GM18858 (cell line): ENCODE results near the gene KCTD1.

Experiments used
- ATAC-seq: cut with Tn5 transposase; IDR thresholded peaks from one replicate; pipeline ENCODE4 v1.9.1; 2021; ENCODE audit not compliant: unreplicated experiment

KCTD1 gene

DNA sequence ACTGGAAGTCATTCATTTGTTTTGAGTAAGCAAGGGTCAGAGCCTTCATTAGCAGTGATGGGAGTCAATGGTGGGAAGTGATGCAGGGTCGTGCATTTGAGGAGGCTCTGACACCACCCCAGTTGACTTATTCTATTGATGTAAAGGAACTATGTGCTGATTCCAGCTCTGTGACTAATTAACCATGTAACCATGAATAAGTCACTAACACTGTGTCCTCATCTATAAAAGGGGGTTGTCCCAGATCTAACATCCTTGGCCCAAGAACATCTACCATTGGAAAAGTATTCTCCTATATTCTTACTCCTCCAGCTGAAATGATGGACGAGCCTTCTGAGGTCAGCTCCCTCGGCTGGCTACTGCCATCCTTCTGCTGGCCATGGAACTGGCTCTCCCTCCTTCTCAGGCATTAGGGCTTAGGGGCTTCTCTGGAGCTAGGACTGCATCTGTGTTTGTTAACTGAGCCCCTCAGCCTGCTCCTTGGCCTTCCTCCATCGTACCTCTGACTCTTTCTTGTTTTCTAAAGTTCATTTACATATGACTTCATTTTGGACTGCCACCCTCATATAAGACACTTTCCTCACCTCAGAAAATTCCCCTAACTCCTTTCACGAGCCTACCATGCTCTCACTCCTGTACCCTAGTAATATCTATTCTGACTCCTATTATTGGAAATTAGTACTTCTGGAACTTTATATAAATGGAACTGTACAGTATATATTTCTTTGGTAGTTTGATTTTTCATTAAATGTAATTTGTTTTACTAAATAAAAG lies 115.5 kb downstream of the KCTD1 start:
- peak; percentile 57 for ATAC-seq

DNA sequence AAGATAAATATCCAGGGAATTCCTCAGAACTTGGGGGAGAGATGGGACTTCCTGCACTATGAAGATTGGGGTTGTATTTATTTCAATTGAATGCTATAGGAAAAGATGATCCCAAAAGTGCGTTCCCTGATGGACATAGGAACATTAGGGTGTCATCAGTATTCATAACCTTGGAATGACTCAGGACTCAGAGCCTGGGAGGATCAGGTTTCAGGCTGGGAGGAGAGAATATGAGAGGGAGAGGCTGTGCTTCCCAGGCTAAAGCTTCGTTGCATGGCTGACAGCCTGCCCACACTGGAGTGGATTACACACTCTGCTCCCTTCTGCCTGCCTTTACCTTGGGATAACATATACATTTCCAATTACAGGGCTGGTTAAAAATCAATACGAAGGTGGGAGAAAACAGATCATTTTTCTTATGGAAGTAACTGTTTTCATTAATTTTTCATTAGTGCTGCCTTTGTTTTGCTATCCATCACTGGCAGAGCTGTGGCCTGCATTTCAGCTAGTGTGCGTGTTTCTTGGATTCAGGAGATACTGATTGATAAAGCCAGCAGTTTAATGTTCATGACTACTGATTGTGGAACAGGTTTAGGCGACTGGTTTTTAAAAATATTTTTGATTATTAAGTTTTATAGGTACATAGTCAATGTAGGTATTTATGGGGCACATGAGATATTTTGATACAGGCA lies 118.7 kb downstream of the KCTD1 start:
- ATAC-seq: no peak

DNA sequence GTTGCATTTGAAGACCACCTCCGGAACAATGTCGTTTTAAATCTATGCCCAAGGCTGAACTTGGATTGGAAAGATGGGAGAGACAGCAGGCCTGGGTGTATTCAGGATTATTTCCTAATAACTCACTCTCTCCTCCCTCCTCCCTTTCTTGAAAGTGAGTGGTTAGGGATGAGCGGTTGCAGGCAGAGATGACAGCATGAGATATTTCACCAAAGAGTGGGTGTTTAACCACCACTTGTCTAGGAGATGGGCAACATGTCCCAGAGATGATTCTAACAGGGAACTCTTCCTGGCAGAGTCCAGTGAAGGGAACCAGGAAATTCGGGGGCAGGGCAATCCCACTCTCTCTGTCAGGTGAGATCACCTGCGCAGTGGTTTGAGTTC lies 123.2 kb downstream of the KCTD1 start:
- no peak for ATAC-seq

DNA sequence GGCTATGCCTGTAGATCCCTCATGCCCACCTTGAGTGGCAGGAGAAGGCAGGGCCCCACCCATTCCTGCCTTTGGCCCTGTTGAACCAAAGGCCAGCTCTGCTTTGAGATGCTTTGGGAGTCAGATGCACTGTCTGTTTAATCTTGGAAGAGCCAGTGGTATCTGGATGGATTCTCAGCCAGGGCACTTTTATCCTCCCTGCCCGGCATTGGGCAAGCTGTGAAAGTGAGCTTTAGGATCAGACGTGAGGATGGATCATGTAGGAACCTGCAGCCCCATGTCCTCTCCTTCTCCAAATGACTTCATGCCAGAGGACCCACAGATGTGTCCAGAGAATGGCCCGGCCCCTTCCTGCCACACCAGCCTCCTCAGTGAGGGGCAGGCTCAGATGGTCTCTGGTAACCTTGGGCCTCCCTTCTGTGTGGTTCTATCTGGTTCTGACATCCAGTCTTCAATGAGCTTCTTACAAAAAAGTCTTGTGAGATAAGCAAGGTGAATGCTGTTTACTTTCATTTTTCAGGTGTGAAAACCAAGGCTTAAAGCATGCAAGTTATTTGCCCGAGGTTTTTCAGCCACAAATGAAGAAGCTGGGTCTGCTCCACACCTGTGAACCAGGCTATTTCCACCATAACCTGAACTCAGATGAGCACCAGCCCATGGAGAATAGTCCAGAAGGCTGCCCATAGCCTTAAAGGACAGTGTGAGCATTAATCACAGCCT lies 123.8 kb downstream of the KCTD1 start:
- no peak for ATAC-seq

DNA sequence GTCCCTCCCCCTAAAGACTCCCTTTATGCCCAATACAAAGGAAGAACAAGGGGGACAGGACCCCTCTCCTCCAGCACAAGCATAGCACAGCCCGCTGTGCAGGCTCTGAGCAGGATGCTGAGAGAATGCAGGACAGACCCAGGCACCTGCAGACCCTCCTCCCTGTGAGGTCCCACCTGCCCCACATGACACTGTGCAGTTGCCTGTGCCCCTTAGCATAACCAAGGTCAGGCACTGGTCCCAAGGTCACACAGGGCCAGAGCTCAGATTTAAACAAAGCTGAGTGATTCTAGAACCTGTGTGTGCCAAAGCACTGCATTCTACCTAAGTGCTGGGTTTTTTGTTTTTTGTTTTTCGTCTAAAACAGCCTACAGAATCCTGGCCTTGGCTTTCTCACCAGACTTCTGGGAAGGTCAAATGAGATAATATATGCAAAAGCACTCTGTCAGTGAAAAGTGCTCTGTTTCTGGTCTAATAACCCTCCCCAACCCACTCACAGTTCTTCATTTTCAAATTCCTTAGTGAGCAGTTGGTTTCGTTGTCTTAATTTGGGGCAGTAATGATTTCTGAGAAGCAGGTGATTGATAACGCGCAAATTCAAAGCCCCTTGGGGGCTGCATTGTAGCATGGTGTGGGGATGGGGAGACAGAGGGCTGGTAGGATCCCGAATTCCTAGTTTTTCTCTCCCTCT lies 125.7 kb downstream of the KCTD1 start:
- peak; percentile 90 for ATAC-seq

DNA sequence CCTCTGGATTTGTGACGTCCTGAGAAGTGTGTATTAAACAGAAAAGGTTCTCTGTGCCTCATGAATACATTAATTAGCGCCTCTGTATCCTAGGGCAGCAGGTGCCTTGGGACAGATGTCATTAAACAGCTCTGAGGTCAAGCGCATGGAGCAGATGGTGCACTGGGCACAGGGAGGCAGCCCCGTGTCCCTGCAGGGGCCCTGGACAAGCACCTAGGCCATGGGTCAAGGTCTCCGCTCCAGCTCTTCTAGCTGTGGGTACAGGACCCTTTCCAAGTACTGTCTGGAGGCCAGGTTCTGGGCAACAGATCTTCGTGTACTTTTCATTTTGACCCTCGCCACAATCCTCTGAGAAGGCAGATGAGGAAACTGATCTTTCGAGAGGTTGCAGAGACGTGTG lies 126.4 kb downstream of the KCTD1 start:
- no peak for ATAC-seq

DNA sequence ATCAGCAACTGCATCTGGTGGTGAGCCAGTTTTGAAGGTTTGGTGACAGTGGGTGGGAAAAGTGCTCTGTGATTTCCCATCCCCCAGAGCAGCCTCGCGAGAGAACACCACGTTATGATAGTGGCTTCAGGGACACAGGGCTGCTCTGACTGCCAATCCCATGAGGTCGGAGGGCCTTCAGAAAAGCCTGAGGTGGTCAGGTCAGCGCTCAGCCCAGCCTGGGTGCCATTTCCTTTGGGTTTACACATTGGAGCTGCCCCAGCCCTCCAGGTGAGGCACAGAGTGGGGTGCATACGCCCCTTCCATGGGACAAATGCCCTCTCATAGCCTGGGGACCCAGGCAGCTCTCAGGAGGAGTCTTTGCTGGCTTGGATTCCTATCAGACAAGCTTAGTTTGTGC lies 126.8 kb downstream of the KCTD1 start:
- ATAC-seq: no peak

DNA sequence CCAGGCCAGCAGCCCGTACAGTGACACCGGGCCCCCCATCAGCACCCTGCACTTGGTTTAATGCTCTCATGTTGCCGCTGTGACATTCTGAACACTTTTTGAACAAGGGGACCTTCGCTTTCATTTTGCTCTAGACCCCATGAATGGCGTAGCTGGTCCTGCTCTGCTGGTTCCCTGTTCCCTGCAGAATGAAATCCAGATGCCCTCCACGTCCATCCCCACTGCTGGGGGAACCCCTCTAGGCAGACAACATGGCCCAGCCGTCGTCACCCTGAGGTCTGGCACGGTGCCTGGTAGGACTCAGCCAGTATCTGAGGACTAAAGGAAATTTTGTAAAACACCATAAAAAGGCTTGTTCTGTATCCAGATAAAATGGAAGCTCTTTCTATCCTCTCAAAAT lies 128.6 kb downstream of the KCTD1 start:
- ATAC-seq: no peak

DNA sequence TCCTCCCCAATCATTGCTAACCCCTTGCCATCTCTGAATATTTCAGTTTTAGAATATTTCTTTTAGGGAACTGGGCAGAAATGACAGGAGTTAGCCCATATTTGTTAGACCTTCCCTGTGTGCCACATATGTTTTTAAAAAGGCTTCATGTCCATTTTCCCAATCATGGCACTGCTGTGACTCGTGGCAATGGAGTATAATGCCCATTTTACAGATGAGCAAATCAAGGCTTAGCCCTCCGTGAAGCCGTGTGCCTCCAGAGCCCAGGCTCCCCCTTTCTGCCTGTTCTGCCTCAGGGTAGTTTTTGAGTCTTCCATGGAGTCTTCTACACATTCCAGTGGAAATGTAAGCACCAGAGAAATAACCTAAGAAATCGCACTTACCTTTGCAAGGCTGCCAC lies 130.1 kb downstream of the KCTD1 start:
- no peak for ATAC-seq

DNA sequence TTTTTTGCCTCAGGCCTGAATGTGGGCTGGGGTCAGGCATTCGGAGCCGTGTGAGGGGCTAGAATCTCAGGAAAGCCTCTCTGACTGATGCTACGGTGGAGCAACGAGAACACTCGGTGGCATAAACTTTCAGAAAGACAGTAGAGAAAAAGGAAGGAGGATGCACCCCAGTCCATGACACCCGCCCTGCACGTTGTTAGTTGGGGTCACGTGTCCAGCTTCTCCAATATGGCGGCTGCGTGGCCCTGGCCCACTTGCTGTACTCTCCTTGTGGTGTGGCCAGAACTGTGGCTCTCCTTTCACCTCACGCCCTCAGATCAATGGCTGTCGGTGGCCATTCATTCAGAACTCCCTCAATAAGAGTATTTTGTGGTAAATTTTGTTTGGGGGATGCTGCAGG lies 131.2 kb downstream of the KCTD1 start:
- no peak for ATAC-seq

DNA sequence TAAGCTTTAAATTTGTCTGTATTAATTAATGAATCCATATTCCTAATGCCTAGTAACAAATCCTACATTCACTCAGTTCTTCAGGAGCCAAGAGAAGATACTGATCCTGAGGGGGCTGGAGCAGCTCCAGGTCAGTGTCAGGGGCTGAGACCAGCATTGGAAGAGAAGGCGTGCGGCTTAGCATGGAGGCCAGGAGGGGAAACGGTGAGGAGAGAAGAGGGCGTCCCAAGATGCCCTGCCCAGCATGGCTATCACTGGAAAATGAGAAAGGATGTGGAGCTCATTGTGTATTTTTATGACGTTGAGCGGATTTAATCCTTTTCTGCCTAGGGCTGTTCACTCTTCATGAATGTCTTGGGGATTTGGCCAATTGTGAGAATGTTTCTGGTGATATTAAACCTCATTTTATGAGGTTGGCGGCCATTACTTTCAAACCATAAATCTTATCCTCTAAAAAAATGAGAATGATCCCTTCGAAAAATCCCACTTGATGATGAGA lies 131.7 kb downstream of the KCTD1 start:
- ATAC-seq: no peak

DNA sequence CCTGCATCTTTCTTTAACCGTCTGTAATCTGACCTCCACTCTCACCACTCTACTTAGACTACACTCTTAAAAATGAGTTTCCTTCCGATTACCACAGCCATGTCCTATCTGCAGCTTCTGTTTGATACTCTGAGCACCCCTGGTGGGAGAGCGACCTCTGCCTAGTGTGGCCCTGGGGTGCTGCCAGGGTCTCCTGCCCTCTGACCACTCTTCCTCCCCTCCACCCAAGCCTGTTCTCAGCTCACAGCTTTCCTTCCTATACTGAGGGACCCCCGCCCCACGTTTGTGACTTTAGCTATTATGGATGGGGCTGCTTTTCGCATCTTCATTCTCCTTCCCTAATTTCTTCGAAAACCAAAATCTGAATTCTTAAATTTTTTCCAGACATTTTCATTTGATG lies 132.7 kb downstream of the KCTD1 start:
- ATAC-seq: no peak

DNA sequence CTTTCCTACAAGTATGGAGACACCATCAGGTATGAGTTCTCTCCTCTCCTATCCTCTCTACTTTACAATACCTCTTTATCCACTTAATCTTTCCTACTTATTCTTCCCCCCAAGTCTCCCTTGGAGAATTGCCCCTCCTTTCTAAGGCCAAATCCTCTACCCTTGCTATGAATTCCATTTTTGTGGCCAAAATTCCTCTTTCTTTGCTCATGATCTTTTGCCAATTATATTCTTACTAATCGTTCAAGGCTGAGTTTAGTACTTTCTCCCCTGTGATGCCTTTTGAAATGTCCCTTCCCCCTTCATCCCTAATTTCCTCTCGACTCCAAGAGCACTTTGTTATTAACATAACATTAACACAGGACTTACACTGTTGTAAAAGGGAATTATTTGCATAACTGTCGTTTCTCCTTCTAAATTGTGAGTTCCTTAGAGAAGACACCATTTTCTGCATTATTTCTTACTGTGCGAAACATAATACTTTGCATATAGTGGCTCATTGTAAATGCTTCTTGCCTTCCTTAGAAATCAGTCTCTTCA lies 133.4 kb downstream of the KCTD1 start:
- ATAC-seq: no peak

DNA sequence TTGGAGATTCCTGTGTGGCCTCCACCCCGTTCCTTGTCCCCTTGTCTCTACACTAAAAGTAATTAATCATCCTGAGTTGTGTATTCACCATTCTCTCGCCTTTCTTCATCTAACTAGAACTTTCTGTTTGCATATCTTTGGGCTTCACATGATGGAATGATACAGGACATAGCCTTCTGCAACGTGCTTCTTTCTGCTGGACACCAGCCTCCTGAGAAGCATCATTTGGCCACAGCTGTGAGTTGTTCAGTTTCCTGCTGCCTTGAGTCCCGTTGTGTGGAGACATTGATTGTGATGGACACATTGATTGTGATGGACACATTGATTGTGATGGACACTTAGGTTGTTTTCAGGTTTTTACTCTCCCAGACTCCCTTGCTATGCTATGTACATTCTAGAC lies 139.3 kb downstream of the KCTD1 start:
- ATAC-seq: no peak

DNA sequence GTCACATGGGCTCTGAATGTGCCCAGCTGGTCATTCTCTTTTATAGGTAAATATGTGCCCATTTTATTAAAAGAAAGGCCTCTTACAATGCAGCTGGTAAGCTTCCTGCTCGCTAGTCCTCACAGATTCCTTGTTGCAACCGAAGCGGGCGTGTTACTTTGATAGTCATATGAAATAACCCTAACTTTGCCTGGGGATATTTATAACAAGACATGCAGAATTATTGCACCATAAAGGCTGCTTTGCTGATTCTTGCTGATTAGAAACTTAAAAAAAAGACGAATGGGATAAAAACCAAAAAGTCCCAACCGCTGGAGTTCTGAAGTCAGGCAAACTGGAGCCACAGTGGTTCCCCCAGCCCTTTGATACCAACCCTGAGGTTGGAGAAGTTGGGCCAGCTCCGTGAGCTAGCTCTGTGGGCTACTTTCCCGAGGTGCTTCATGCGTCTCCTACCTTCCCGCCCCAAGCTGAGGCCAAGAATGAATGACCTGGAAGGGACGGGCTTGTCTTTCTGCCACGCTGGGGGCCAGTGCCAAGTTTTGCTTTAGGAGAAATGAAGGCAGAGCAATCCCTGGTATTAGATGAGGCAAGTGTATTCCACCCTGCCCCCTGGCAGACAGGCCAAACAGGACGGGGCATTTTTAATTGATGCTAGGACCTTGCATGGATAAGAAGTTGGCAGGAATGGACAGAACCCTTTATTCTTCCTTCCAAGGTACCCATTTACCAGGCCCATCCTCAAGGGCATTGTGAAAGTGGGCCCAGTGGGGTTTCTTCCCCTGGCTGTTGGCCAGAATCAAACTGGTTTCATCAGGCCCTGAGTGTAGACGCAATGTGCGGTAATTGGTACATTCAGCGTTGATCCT lies 140.4 kb downstream of the KCTD1 start:
- ATAC-seq: no peak

DNA sequence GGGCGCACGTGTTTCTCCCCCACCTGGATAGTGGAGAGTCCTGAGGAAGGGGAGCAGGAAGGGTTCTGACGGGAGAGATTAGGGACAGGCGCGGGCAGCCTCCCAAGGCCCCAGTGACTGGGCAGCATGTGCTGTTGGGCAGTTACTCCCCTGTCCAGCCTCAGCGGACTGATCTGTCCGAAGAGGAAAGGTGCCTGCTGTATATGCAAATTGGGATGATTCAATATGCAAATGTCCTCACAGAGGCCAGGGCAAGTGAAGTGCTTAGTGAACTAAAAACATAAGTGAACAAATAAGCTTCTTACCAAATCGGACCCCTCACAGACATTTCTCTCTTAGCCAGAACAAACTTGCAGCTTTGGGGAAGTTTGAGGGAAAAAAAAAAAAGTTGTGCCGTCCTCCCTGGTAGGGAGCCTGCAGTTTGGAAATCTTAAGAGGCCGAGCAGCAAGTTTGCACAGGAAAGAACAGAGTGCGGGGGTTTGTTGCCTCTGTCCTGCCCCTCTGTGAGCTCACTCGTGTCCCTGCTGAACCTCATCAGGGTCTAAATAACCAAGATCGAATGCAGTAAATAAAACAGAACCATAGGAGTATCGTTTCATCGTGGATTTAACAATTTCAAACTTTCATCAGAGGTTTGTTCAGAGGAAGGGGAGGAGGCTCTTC lies 141.4 kb downstream of the KCTD1 start:
- ATAC-seq: no peak

DNA sequence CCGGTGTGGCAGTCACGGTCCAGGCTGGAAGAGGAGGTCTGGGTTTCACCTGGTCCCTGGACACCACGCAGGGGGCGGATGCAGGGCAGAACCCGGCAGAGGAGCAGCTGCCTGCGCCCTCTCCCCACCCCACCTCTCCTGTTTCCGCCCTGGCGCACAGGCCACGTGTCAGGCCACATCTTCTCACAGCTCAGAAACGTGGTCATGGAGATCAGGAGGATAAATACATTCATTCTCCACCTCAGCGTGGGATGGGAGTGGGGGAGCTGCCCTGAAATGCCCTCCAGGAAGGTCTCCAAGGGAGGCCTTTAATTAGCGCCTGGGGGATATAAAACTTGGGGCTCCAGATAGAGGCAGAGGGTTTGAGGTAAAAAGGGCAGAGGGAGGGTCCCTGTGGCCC lies 142.0 kb downstream of the KCTD1 start:
- no peak for ATAC-seq

DNA sequence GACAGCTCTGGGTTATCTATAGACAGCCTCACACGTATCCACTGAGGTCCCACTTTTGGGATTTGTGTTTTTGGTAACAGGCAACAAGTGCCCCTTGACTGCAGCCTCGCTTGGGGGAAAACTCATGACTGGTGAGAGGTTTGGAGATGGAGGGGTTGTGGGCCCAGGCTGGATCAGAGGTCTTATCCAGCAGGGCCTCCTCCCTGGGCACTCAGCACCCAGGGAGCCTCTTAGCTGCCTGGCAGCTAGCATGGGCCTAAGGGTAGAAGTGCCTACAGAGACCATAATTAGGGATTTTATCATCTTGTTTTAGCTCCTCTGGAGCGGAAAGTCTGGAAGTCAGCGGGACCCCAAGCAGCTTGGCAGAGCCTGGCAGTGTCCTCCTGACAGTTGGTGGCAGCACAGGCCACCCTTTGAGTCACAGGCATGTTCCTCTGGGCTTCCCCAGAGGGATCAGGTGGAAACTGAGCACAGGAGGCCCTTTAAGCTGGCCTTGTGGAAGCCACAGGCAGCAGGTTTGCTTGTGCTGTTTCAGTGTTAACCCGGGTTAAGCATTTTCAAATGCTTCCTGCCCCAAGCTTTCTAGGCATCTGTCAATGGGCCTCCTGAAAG lies 143.1 kb downstream of the KCTD1 start:
- no peak for ATAC-seq
